Thoracic aorta (tissue), 2 donors: ENCODE measurements around the gene POC5. TPM values are rescaled to one million over a fixed set of nuclear protein-coding genes. Genes with fewer than 3 reads are reported as not detected.
"Not testable (repeated sequence)": the region's sequence is repeated elsewhere in the genome, so short reads cannot be mapped to it uniquely, and the experiment has no call there.

ENCODE experiments used
- ATAC-seq: fragments of 150-250 bp; one replicate; pipeline ENCODE4 v1.8.0; 2017; ENCODE audit warnings: low read depth; ENCODE audit not compliant: insufficient number of reproducible peaks, low FRiP score
- DNase-seq: peaks from one replicate; pipeline ENCODE4 v3.0.0-alpha.2; 2020; ENCODE audit warnings: low spot score
- H3K27ac ChIP-seq, 2 donors: fragments of 200-600 bp; sonication (generic); 1 replicate in 1 of 2; 2 replicates in 1 of 2; pipeline ENCODE4 v1.5.1; 2016; ENCODE audit warnings: mild to moderate bottlenecking in 2 of 2, moderate library complexity in 2 of 2
- H3K27me3 ChIP-seq: fragments of 200-600 bp; sonication (generic); replicated peaks from 2 replicates; pipeline ENCODE4 v1.6.0; 2016; ENCODE audit warnings: mild to moderate bottlenecking; ENCODE audit not compliant: insufficient read depth
- H3K36me3 ChIP-seq: fragments of 200-600 bp; sonication (generic); one replicate; pipeline ENCODE4 v1.5.1; 2016
- H3K4me1 ChIP-seq, 2 donors: fragments of 200-600 bp; sonication (generic); 1 replicate in 1 of 2; 2 replicates in 1 of 2; pipeline versions ENCODE4 v1.5.1 to v1.6.0; 2016; ENCODE audit warnings: low read depth in 2 of 2, mild to moderate bottlenecking in 1 of 2; ENCODE audit not compliant: control insufficient read depth in 1 of 2
- H3K4me3 ChIP-seq: fragments of 200-600 bp; sonication (generic); 2 replicates; pipeline ENCODE4 v1.5.1; 2016; ENCODE audit warnings: mild to moderate bottlenecking
- H3K9me3 ChIP-seq: fragments of 200-600 bp; sonication (generic); 2 replicates; pipeline ENCODE4 v1.5.1; 2016
- CTCF ChIP-seq: fragments of 200-600 bp; sonication (generic); IDR thresholded peaks from one replicate; pipeline ENCODE4 v1.5.1; 2019; ENCODE audit warnings: antibody characterized with exemption
- total RNA-seq, 2 donors: library from RNA; depleted of rRNA; stranded (reverse); fragments of >200 nt; gene quantifications; one replicate each; pipeline versions ENCODE4 v1.1.0 to v1.2.3, GENCODE V29; 2016

POC5 gene
- total RNA-seq, 2 donors from 2014 or later: 5.1 to 18.4 TPM

GRCh38 chr5:75744355-75744754 is 27.1 kb upstream of the POC5 start:
- H3K4me3 ChIP-seq: no peak overlapping the region
- ATAC-seq (no peak), DNase-seq (no peak)
- no peak for TF ChIP-seq CTCF
- H3K9me3 ChIP-seq: no peaks in the 10 kb centered on the region
- H3K27ac ChIP-seq: no peak overlapping the region
- no peaks in the 10 kb centered on the region for H3K4me1 ChIP-seq
- no peaks in the 10 kb centered on the region for H3K27me3 ChIP-seq
- no peaks in the 10 kb centered on the region for H3K36me3 ChIP-seq

- no peak overlapping the region for H3K27ac ChIP-seq
- ATAC-seq: no peak
- H3K27me3 ChIP-seq: no peaks in the 10 kb centered on the region
- no peaks in the 10 kb centered on the region for H3K4me1 ChIP-seq
- TF ChIP-seq CTCF: no peak
- no peak for DNase-seq
- no peaks in the 10 kb centered on the region for H3K9me3 ChIP-seq
- H3K4me3 ChIP-seq: no peak overlapping the region
- H3K36me3 ChIP-seq: no peaks in the 10 kb centered on the region
These were observed 19.0 kb upstream of the POC5 start for GRCh38 chr5:75736273-75736672.

- Histone ChIP-seq H3K27ac (no peak overlapping the region), H3K4me1 (no peaks in the 10 kb centered on the region), H3K36me3 (no peaks in the 10 kb centered on the region), H3K9me3 (no peaks in the 10 kb centered on the region), H3K27me3 (no peaks in the 10 kb centered on the region), H3K4me3 (no peak overlapping the region)
- DNase-seq (no peak), ATAC-seq (no peak)
- no peak for TF ChIP-seq CTCF
These were observed 17.9 kb upstream of the POC5 start for GRCh38 chr5:75734913-75735789.

- no peak for ATAC-seq
- no peak for DNase-seq
- no peaks in the 10 kb centered on the region for H3K36me3 ChIP-seq
- no peak for TF ChIP-seq CTCF
- no peaks in the 10 kb centered on the region for H3K9me3 ChIP-seq
- H3K4me1 ChIP-seq: no peaks in the 10 kb centered on the region
- no peaks in the 10 kb centered on the region for H3K27me3 ChIP-seq
- H3K27ac ChIP-seq: no peak overlapping the region
- H3K4me3 ChIP-seq: no peak overlapping the region
These were observed 16.5 kb upstream of the POC5 start for GRCh38 chr5:75733767-75734166.

- H3K9me3 ChIP-seq, ATAC-seq, H3K36me3 ChIP-seq, H3K4me3 ChIP-seq, H3K4me1 ChIP-seq, H3K27me3 ChIP-seq, H3K27ac ChIP-seq, DNase-seq: not testable (repeated sequence)
These were observed 14.3 kb upstream of the POC5 start for GRCh38 chr5:75731515-75731914.
